NCI-H1436 (cell line): ENCODE data around the gene LCN15.
"Not testable (repeated sequence)": the region's sequence is repeated elsewhere in the genome, so short reads cannot be mapped to it uniquely, and the experiment has no call there.

Experiments used
- DNase-seq: peaks from one replicate; lab custom pipeline; 2025; lab: John Stamatoyannopoulos, UW

Gene LCN15

DNA sequence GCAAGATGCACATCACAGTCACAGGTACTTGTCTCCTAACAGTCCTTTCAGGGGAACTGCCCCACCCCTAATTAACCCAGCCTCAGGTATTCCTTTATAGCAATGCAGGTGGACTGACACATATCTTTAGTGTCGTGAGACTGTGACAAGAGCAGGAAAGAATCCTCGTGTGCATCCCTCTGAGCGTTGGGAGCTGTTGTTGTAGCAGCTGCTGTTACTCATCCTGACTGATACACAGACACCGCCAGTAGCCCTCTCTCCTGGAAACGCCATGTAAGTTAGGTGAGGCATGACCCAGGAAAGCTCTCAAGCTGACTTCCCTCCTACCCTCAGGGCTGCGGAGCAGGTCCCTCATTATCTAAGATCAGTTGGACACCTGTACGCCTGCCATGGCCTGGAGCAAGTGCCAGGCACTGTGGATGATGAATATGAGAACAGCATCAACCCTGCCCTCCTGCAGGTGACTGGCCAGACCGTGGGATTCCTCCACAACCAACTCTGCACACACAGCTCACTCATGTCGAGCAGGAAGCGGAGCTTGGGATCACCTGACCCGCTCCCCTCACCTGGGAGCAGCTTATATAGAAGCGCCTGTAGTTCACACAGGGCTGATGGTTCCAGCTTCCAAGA is 10.2 kb upstream of the LCN15 start:
- DNase-seq = no peak

DNA sequence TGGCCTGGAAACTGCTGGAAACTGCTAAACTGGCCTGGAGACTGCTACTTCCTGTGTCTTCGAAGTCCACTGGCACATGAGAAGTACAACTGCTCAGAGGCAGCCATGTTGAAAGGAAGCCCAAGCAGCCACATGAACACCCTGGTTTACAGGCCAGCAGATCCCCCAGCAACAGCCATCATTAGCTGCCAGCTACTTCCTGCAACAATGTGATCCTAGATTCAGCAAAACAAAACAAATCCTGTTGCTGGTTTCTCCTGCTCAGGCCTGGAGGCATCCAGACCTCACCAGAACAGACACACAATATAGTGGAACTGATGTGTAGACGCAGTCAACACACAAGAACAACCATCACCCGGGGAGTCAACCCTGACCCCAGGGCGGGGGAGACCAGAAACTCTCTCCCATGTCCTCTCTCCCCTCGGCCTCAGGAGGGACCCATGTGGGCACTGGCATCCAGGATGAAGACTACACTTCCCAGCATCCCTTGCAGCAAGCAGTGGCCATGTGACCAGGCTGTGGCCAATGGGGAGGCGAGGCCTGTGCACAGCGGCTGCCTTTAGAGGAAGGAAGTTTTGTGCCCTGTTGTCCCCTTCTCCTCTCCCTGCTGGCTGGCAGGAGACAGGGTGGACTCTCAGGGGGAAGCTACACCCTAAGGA is 9.2 kb upstream of the LCN15 start:
- no peak for DNase-seq

DNA sequence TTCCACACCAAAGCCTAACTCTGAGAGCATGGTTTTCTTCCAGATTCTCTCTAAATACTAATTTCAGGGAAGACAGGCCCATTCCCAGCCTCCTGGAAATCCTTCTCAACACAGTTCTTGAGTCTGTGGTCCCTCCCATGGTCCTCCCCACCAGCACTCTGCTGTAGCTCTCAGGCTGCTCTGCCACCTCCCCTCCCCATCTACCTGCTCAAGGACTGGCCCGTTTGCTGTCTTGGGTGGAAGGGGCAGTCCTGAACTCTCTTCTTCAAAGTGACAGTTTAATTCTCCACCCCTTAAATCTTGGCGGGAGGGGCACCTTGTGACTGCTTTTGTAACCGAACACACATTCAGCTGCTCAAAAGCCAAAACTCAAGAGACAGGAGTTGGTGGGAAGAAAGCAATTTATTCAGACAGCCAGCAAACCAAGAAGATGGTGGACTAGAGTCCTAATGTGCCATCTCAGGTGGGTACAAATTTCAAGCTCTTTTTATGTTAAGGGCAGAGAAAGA is 7.6 kb upstream of the LCN15 start:
- DNase-seq = no peak

DNA sequence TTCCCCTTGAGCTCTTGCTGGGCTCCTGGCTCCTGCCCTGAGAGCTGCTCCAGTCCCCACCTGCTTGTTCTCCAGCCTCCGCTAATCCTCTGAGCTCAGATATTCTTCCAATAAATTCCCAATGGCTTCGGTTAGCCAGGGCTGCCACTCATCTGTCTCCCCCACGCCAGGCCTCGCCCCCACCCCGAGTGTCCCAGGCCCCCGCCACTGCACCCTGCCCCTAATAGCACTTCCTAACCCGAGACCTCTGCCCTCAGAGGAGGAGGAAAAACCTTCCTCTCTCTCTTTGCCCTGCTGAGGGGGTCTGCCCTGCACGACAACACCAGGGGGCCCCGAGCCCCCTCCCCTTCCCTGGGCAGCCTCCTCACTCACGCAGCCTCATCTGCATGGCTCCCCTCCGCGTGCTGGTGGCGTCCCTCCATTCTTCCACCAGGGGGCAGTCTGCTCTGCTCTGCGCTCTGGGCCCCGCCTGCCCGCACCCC is 5.4 kb upstream of the LCN15 start:
- DNase-seq = peak; percentile 31

DNA sequence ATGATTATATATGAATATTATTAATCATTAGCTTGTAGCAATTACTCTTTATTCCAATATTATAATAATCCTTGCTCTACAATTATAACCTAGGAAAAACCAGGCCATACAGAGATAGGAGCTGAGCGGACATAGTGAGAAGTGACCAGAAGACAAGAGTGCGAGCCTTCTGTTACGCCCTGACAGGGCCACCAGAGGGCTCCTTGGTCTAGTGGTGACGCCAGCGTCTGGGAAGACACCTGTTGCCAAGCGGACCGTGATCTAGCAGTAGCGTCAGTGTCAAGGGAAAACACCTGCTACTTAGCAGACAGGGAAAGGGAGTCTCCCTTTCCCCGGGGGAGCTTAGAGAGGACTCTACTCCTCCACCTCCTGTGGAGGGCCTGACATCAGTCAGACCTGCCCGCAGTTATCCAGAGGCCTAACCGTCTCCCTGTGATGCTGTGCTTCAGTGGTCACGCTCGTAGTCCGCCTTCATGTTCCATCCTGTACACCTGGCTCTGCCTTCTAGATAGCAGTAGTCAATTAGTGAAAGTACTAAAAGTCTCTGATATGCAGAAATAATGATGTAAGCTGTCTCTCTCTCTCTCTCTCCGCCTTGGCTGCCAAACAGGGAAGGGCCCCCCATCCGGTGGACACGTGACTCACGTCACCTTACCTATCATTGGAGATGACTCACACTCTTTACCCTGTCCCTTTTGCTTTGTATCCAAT is 2.2 kb upstream of the LCN15 start:
- peak; percentile 76 for DNase-seq

DNA sequence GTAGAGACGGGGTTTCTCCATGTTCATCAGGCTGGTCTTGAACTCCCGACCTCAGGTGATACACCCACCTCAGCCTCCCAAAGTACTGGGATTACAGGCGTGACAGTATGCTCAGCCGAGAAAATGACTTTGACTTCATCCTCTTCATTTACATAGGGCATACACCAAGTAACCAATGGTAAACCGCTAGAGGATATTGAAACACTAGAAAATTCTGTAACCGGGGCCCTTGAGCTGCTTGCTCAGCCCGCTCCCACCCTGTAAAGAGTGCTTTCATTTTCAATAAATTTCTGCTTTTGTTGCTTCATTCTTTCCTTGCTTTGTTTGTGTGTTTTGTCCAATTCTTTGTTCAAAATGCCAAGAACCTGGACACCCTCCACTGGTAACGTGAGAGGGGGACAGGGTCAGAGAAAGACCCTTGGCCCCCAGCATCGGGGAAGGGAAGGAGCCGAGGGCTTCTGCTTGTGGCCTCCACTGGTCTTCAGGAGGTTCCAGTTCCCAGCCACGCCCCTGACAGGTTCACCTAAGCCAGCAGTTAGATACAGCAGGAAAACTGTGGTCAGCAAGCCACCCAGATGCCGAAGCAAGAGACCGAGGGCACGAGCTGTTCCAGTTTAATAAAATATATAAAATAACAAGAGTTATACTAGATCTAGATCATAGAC is 1.6 kb upstream of the LCN15 start:
- not testable (repeated sequence) for DNase-seq

DNA sequence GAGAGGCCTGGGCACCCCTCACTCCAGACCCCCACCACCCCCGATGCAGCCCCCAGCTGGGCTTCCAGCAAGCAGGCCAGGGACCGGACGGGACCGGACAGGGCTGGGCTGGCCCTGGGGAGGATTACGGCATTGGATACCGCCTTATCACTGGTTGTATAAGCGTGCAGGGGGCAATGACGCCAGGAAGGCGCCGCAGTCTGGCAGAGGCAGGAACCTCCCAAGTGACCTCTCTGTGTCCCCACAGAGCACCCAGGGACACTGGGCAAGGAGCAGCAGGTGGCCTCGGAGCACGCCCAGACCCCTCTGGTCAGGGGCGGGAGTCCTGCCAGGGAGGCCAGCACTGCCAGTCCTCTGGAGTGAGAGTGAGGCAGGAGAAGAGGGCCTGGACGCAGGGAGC is 723 bp upstream of the LCN15 start:
- no peak for DNase-seq

DNA sequence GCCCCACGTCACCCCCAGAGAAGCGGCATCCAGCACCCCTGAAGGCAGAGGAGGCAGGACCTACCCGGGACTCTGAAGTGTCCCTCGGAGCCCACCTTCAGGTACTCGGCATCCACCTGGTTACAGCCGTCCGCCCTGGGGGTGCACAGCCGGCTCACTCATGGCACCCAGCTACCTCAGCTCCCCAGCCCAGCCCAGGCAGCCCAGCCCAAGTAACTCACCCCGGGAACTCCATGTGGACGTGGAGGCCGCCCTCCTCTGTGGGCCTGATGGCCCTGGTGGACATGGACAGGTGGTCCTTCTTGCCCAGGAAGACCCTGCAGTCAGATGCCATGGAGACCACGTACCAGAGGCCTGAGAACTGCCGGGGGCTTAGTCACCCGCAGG is 676 bp downstream of the LCN15 start:
- no peak for DNase-seq

DNA sequence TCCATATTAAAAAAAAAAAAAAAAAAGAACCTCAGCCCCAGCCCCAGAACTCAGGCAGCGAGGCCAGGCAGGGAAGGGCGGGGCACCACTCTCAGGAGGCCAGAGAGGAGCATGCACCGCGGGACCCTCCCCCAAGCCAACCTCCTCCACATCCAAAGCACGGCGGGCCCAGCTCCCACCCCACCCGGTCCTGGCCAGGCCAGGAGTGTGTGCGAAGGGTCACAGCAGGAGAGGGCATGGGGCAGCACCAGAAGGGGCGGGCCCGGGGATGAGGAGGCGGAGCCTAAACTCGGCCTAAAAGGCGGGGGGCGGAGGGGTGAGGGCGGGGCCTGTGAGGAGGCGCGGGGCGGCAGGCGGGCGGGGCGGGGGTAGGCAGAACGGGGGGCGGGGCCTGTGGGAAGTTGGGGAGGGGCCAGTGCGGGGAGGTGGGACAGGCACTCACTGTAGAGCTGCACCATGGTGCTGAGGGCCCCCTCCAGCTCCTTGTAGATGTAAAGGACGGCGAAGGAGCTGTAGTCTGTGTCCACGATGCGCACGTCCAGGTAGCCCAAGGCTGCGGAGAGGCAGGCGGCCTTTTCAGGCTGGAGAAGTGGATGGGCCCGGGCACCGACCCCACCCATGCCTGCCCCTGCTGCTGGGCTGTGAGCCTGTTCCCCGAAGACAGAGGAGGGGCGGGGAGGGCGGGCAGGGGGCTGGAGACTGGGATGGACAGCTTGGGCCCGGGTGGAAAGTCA is 1.2 kb downstream of the LCN15 start:
- DNase-seq = peak; percentile 60

DNA sequence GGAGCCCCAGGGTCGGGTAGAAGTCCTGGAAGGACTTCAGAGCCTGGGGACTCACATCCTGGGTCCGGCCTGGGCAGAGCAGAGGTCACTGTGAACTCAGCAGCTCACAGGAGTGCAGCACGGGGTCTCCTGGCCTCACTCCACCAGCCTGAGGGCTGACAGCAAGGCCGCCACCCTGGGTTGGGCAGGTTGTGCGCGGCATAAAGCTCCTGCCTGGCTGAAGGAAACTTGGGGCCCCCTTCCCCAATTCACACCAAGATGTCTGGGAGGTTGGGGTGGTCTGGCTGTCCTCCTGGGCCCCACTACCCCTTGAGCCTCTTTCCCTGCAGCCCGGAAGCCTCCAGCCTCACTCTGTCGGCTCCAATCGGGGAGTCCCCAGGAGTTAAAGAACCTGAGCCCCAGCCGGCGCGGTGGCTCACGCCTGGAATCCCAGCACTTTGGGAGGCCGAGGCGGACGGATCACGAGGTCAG is 2.1 kb downstream of the LCN15 start:
- DNase-seq = no peak

DNA sequence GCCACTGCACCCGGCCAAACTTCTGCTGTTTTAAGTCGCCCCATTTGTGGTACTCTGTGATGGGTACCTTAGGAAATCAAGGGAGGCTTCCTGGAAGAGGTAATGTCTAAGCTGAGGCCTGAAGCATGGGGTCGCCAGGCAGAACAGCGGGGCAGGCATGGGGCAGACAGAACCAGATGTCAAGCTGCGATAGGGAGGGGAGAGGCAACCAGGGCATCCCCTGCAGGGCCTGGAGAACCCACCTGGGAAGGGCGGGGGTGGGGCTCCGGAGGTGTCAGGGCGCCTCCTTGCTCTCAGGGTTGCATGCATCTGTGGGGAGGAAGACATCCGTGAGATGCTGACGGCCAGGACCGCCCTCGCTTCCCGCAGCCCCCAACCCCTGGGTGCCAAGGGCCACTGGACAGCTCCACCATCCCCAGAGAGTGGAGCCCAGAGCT is 2.8 kb downstream of the LCN15 start:
- no peak for DNase-seq

DNA sequence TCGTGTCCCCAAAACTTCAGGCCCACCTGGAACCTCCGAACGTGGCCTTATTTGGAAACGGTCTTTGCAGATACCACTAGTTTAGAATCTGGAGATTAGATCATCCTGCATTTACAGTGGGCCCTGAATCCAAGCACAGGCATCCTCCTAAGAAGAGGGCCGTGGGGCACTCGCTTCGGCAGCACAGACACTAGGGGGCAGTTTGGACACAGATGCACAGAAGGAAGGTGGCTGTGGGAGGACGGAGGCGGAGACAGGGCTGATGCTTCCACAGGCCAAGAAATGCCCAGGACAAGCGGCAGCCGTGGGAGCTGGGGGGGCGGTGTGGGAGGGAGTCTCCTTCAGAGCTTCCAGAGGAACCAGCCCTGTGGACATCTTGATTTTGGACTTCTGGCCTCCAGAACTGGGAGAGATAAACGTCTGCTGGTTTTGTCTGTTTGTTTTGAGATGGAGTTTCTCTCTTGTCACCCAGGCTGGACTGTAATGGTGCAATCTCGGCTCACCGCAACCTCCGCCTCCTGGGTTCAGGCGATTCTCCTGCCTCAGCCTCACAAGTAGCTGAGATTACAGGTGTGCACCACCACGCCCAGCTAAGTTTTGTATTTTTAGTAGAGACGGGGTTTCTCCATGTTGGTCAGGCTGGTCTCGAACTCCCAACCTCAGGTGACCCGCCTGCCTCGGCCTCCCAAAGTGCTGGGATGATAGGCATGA is 3.3 kb downstream of the LCN15 start:
- DNase-seq = peak; percentile 41

DNA sequence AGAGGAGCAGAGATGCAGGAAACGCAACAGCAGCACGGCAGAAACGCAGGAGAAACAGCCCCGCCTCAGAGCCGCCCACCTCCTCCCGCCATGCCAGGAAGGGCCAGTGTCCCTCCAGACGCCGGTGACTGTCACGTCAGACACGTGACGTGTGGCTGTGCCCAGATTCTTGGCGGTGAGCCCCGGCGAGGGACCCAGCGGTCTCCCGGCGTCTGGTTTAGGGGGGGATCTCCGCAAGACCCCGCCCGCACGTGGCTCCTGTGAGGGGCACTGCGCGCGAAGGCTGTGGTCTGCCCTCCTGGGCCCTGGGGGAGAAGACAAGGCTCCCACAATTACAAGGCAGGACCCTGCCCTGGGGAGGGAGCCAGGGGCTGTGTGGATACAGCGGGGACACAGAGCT is 3.9 kb downstream of the LCN15 start:
- DNase-seq = no peak

DNA sequence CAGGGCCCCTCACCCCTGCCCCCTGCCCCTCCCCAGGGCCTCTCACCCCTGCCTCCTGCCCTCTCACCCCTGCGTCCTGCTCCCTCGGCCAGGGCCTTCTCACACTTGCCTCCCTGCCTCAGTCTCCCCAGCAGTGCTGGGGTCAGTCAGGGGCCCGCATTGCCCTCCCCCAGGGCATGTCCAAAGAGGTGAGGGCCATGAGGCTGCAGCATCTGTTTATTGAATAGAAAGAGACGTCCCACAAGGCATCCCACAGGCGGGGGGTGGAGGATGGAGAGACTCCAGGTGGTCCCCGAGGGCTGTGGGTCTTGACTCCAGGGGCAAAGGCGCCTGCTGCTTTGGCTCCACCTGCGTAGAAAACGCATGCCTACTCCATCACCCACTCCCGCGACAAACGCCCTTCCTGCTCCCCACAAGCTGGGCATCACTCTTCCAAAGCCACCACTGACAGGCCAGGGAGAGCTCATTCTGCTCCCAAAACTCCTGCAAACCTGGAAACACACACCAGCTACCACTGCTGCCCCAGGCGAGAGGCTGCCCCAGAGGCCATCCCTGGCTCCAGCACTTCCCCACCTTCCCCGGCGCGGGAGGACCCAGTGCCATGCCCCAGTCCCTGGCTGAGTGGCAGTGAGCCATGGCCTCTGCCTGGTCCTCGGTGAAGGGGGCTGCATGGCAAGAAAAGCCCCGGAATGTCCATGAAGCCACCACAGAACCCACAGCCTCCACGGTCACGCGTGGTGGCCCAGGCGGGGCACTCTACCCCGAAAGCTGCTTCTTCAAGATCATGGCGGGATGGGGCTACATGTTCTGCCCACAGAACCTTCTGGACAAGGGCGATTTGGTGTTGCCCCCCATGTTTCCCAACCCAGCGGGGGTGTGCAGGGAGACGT is 4.6 kb downstream of the LCN15 start:
- DNase-seq = no peak

DNA sequence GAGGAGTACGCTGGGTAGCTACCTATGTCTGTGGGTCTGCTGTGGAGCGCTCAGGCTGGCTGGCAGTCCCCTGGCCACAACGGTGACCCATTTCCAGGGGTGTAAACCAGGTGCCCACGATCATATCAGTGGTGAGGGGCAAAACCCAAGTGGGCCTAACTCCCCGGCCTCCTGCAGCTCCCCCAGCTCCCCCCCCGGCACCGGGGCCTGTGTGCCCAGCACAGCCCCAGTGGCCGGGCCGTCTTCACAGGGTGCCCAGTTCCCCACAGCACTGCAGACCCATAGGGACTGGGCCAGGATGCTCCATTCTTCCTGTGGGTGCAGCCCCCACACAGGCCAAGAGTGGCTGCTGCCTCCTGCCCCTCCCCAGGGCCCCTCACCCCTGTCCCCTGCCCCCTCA is 5.3 kb downstream of the LCN15 start:
- DNase-seq = no peak

DNA sequence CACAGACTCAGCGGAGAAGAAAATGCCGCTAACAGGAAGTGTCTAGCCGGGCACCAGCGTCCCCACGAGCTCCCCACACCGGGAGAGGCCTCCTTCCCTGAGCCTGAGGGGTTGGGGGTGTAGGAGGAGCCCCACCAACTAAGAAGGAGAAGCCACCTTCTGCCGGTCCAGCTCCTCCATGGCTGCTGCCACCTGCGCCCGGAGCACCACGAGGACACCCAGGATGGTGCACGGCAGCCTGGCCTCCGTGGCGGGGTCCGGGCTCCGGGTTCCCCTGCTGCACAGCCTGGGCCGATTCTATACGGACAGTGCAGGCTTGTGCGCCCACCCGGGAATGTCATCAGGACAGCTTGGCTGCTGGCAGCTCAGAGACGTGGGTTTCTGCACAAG is 6.6 kb downstream of the LCN15 start:
- DNase-seq = no peak

DNA sequence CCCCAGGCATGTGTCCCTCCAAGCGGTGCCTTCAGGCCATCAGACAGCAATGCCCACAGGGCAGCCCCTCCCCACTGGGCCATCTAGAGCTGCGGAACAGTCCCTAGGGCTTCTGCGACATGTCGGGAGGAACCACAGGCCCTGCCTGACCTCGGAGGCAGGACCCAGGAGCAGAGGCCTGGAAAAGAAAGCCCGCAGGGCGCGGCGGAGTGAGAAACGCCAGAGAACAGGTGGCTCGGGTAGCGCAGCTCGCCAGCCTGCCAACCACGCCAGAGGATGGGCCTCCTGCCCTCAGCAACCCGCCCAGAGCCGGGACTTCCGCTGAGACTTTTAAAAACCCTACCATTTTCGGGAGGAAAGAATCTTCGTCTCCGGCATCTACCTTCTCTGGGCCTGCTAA is 7.0 kb downstream of the LCN15 start:
- no peak for DNase-seq

DNA sequence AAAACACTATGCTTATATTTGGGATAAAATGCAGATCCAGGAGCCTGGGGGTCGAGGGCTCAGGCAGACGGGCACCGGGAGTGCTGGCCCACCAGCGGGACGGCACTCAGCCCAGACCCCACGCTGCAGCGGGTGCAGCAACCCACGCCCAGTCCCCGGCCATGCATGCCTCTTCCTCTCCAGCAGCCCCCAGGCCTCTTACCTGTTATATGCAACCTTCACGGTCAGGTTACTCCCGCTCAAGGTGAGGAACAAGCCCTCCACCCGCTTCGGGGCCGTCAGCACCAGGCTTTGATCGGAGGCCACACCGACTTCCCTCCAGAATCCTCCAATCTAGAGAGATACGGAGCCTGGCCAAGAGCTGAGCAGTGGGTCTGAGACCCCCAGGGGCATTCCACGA is 7.5 kb downstream of the LCN15 start:
- no peak for DNase-seq

DNA sequence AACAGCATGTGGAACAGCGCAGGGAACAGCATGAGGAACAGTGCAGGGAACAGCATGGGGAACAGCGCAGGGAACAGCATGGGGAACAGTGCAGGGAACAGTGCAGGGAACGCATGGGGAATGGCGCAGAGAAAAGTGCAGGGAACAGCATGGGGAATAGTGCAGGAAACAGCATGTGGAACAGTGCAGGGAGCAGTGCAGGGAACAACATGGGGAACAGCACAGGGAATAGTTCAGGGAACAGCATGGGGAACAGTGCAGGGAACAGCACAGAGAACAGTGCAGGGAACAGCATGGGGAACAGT is 8.2 kb downstream of the LCN15 start:
- DNase-seq = no peak
